Esophagus muscularis mucosa (tissue), 4 donors: ENCODE data around the gene ZFYVE28. TPM values are rescaled to one million over a fixed set of nuclear protein-coding genes. Genes with fewer than 3 reads are reported as not detected.

Experiments used
- DNase-seq: peaks from one replicate; pipeline ENCODE4 v3.0.0-alpha.2; 2017; ENCODE audit errors: extremely low spot score
- H3K27ac ChIP-seq, 4 donors: fragments of 200-600 bp; sonication (generic); replicated peaks in 1 of 4; 1 replicate in 3 of 4; 2 replicates in 1 of 4; pipeline ENCODE4 v1.5.1; 2016 to 2019; ENCODE audit warnings: mild to moderate bottlenecking in 1 of 4
- H3K27me3 ChIP-seq, 4 donors: fragments of 200-600 bp; sonication (generic); one replicate each; pipeline versions ENCODE4 v1.5.1 to v1.6.0; 2016 to 2019
- H3K36me3 ChIP-seq, 4 donors: fragments of 200-600 bp; sonication (generic); one replicate each; pipeline ENCODE4 v1.5.1; 2016 to 2019
- H3K4me1 ChIP-seq, 4 donors: fragments of 200-600 bp; sonication (generic); one replicate each; pipeline ENCODE4 v1.5.1; 2016 to 2019
- H3K4me3 ChIP-seq, 4 donors: fragments of 200-600 bp; sonication (generic); 1 replicate in 2 of 4; 2 replicates in 2 of 4; pipeline ENCODE4 v1.5.1; 2016 to 2019; ENCODE audit warnings: mild to moderate bottlenecking in 4 of 4, moderate library complexity in 1 of 4
- H3K9me3 ChIP-seq, 4 donors: fragments of 200-600 bp; sonication (generic); 1 replicate in 3 of 4; 2 replicates in 1 of 4; pipeline ENCODE4 v1.5.1; 2016 to 2019
- CTCF ChIP-seq, 3 experiments: fragments of 200-600 bp in 2 of 3; fragments of 450-650 bp in 1 of 3; sonication (generic) in 2 of 3; IDR thresholded peaks; one replicate each; pipeline ENCODE4 v1.5.1; 2017 to 2019; ENCODE audit warnings: antibody characterized with exemption in 3 of 3, mild to moderate bottlenecking in 2 of 3, moderate library complexity in 1 of 3
- EP300 ChIP-seq: sonication (generic); formaldehyde crosslinking; IDR thresholded peaks from one replicate; pipeline ENCODE4 v1.6.1; 2017; ENCODE audit warnings: antibody characterized with exemption
- POLR2A ChIP-seq: fragments of 450-650 bp; IDR thresholded peaks from one replicate; pipeline ENCODE4 v1.6.1; 2017; ENCODE audit warnings: antibody characterized with exemption, moderate library complexity, mild to moderate bottlenecking, low read depth
- POLR2AphosphoS5 ChIP-seq, 2 donors: sonication (generic); formaldehyde crosslinking; IDR thresholded peaks; one replicate each; pipeline ENCODE4 v1.6.1; 2017; ENCODE audit warnings: antibody characterized with exemption in 2 of 2
- WGBS: methylation state at CpG from one replicate; pipeline ENCODE4 v1.1.5; 2018; 5-methylcytosine and 5-hydroxymethylcytosine counted together
- intact Hi-C: fragments of 100-400 bp; cut with DNase I; formaldehyde crosslinking; loops from one replicate; pipeline ENCODE4 v1.15.1; 2023
- total RNA-seq, 4 donors: library from RNA; depleted of rRNA; stranded (reverse); fragments of >200 nt; gene quantifications; one replicate each; pipeline versions ENCODE4 v1.1.0 to v1.2.1, GENCODE V29; 2016

ZFYVE28 gene
- total RNA-seq, 4 donors from 2014 or later, result 4.5 to 13.4 (median 8.4) TPM

DNA sequence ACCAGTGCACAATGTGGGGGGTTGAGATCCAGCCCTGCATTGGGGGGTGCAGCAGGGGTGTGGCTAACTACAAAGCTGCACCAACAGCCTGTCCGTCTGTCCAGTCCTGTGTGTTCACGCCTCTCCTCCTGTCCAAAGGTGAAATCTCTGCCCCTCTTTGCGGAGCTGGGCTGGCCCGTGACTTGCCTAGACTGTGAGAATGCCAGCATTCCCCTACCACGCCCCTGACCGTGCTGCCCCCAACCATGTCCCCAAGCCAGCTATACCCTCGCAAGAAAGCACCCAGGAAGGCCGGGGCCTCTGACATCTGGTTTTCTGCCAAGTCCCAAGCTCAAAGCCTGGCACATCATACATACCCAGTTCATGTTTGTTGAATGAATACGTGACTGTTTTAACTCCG is 19.2 kb downstream of the ZFYVE28 start:
- Histone ChIP-seq H3K27me3 (peaks cover 0 to 10% (median 0%) of the 10 kb centered on the region in 4 donors), H3K4me1 (peaks cover 16 to 24% (median 19%) of the 10 kb centered on the region in 4 donors), H3K36me3 (no peaks in the 10 kb centered on the region), H3K27ac (no peak overlapping the region), H3K4me3 (no peak overlapping the region), H3K9me3 (no peaks in the 10 kb centered on the region)
- intact Hi-C loops, result no loop called here
- WGBS, result 85% methylated on average over 7 of the region's 10 CpGs
- TF ChIP-seq CTCF (IDR thresholded peaks at IDR 0.05) (no peak), EP300 (no peak)
- DNase-seq, result no peak

GRCh38 chr4:2397596-2398379 is 20.7 kb downstream of the ZFYVE28 start:
- Histone ChIP-seq H3K9me3 (no peaks in the 10 kb centered on the region), H3K27ac (no peak overlapping the region), H3K4me1 (peaks cover 13 to 26% (median 16%) of the 10 kb centered on the region in 4 donors), H3K4me3 (no peak overlapping the region), H3K27me3 (peaks cover 0 to 20% (median 0%) of the 10 kb centered on the region in 4 donors), H3K36me3 (no peaks in the 10 kb centered on the region)
- DNase-seq, result no peak
- intact Hi-C loops, result no loop called here
- WGBS, result 81% methylated on average over 18 of the region's 20 CpGs
- no peak for TF ChIP-seq POLR2AphosphoS5 (IDR thresholded peaks at IDR 0.05)
- no peak for TF ChIP-seq POLR2A
- no peak for TF ChIP-seq EP300
- no peak for TF ChIP-seq CTCF (IDR thresholded peaks at IDR 0.05)

DNA sequence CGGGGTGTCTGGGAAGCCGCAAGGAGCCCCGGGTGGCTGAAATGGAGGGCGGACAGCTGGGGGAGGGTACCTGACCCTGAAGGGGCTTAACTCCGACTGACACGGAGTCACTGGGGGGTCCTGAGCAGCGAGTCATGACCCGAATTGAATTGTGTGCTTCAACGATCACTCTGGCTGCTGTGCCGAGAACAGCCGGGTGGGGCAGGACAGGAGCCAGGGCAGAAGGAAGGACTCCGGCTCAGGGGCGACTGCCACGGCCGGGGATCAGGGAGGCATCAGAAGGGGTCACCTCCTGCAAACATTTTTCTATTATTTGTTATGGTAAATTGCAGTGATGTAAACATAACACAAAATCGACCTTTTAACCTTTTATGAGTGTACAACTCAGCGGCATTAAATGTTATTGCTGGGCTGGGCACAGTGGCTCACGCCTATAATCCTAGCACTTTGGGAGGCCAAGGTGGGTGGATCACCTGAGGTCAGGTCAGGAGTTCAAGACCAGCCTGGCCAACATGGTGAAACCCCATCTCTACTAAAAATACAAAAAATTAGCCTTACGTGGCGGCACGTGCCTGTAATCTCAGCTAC is 21.6 kb downstream of the ZFYVE28 start:
- no peak overlapping the region for H3K27ac ChIP-seq
- 73% methylated on average over 21 of the region's 21 CpGs for WGBS
- H3K27me3 ChIP-seq, result peaks cover 0 to 20% (median 0%) of the 10 kb centered on the region in 4 donors
- no peaks in the 10 kb centered on the region for H3K36me3 ChIP-seq
- TF ChIP-seq EP300 (no peak), POLR2AphosphoS5 (IDR thresholded peaks at IDR 0.05) (no peak), POLR2A (no peak), CTCF (IDR thresholded peaks at IDR 0.05) (no peak)
- intact Hi-C loops, result no loop called here
- H3K9me3 ChIP-seq, result no peaks in the 10 kb centered on the region
- H3K4me1 ChIP-seq, result peaks cover 4 to 16% (median 7%) of the 10 kb centered on the region in 4 donors
- H3K4me3 ChIP-seq, result no peak overlapping the region
- DNase-seq, result no peak

DNA sequence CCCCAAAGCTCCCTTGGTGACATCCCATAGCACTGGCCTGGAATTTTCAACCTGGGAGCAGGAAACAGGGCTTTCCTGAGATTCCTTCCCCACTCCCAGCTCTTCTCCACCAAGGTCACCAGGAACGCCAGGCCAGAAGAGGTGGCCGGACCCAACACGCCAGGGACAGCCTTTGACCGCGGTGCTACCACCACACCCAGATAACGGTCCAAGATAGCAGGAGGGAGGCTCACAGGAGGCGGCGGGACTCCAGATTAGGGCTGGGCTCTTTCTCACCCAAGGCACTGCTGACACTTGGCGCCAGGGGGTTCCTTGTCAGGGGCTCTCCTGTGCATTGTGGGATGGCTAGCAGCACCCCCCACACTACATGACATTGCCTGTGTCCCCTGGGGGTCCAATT is 22.9 kb downstream of the ZFYVE28 start:
- 88% methylated on average over 8 of the region's 9 CpGs for WGBS

More for the DNA sequence above, 22.9 kb downstream of the ZFYVE28 start:
- intact Hi-C loops, result no loop called here
- no peak for DNase-seq
- H3K36me3 ChIP-seq, result no peaks in the 10 kb centered on the region
- no peak overlapping the region for H3K4me3 ChIP-seq
- peaks cover 0 to 20% (median 0%) of the 10 kb centered on the region in 4 donors for H3K27me3 ChIP-seq
- H3K4me1 ChIP-seq, result peaks cover 0 to 7% (median 2%) of the 10 kb centered on the region in 4 donors
- no peak overlapping the region for H3K27ac ChIP-seq
- TF ChIP-seq POLR2AphosphoS5 (IDR thresholded peaks at IDR 0.05) (no peak), POLR2A (no peak), EP300 (no peak), CTCF (IDR thresholded peaks at IDR 0.05) (no peak)
- no peaks in the 10 kb centered on the region for H3K9me3 ChIP-seq
